ENCODE measurements around the gene HGFAC. TPM values are rescaled to one million over a fixed set of nuclear protein-coding genes. Genes with fewer than 3 reads are reported as not detected.

The HGFAC gene
- total RNA-seq, 3 donors from 2014 or later = 0.95 TPM; not detected in 2

DNA sequence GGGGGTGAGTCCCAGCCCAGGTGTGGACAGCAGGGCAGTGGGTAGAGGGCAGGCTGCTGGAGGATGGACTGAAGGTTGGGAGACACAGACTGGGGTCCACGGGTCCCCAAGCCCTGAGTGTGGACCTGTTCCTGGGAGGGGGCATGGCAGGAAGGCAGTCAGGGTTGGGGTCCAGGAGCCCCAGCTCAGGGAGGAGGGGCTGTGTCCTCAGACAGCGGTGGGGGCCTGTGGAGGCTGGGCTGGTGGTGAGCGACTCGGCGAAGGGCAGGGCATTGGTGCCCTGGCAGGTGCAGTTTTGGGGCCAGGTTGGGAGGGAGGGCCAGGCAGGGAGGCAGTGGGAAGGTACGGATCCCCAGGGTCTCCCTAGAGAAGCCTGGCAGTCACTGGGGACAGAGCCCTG lies 55.3 kb downstream of the HGFAC start:
- Histone ChIP-seq H3K36me3 (ENCODE audit: low read depth) (no peaks in the 10 kb centered on the region), H3K4me3 (no peak overlapping the region), H3K4me1 (ENCODE audit: low read depth) (no peaks in the 10 kb centered on the region), H3K9me3 (no peaks in the 10 kb centered on the region)
- no peak for DNase-seq
- TF ChIP-seq CTCF (IDR thresholded peaks at IDR 0.05) = no peak
- no peak for ATAC-seq
- intact Hi-C loops (cut with DNase I, micrococcal nuclease) = no loop called here

DNA sequence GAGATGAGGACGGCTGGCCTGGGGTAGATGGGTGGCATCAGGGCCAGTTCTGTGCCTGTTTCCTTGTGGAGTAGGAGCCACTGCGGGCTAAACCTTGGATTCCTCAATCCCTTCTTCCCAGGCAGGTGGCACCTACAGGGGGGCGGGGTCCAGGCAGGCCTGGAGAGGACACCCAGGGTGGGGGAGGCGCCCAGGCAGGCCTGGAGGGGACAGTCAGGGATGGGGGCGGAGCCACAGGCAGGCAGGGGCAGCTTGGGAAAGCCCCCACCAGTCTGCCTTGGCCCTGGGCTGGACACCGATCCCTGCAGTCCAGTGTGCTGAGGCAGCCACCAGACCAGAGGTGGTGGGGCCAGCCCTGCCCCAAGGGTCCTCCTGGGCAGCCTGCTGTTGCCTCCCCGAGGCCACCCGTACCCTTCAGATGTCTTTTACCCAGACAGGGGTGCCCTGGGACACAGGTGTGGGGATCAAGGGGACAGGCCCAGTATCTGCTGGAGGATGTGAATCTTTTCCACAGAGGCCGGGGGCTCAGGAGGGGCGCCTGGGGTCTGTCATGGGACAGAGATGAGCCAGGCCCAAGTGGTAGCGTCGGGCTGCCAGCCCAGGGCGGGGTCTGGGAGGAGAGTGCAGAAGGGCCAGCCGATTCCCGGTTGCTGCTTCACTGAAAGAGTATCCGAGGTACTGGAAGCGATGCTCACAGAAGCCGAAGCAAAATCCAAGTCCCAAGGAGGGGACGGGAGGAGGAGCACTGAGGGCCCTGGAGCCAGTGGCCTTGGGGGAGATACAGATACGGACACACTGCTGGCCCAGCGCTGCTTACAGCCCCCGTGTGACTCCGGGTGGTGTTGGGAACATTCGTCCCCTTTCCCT lies 56.0 kb downstream of the HGFAC start:
- no peaks in the 10 kb centered on the region for H3K36me3 ChIP-seq (ENCODE audit: low read depth)
- ATAC-seq (peak; percentile 4), DNase-seq (no peak)
- H3K4me3 ChIP-seq = no peak overlapping the region
- no peaks in the 10 kb centered on the region for H3K9me3 ChIP-seq
- no peak for TF ChIP-seq CTCF (IDR thresholded peaks at IDR 0.05)
- no peaks in the 10 kb centered on the region for H3K4me1 ChIP-seq (ENCODE audit: low read depth)
- intact Hi-C loops (cut with DNase I, micrococcal nuclease) = no loop called here

- Histone ChIP-seq H3K36me3 (ENCODE audit: low read depth) (no peaks in the 10 kb centered on the region), H3K9me3 (no peaks in the 10 kb centered on the region), H3K4me1 (ENCODE audit: low read depth) (no peaks in the 10 kb centered on the region), H3K4me3 (no peak overlapping the region)
- TF ChIP-seq CTCF (IDR thresholded peaks at IDR 0.05) = no peak
- no peak for DNase-seq
- intact Hi-C loops (cut with DNase I, micrococcal nuclease) = no loop called here
- no peak for ATAC-seq
These were observed 56.6 kb downstream of the HGFAC start for GRCh38 chr4:3498407-3498806.

Other genes with a start within 250 kb of the HGFAC start
- 1 to 10 TPM in 1 of 3 donors, under 1 TPM in 2; 0.58 to 1.3 (median 0.69) TPM for gene MSANTD1, start 192.8 kb upstream of the HGFAC start, total RNA-seq
- gene RGS12, start 148.9 kb upstream of the HGFAC start, total RNA-seq = 10 to 100 TPM; 16.4 to 28.9 (median 16.8) TPM
- under 1 TPM; 0.28 to 0.61 (median 0.39) TPM for gene DOK7, start 21.3 kb downstream of the HGFAC start, total RNA-seq
- 100 to 1,000 TPM; 109 to 139 (median 137) TPM for gene LRPAP1, start 90.5 kb downstream of the HGFAC start, total RNA-seq